DOHH2 (cell line): Measurements from ENCODE around the gene CADPS.

Experiments
- EZH2phosphoT487 ChIP-seq: fragments of 200-600 bp; sonication (generic); IDR thresholded peaks from 2 replicates; pipeline ENCODE4 v1.6.1; 2017; ENCODE audit warnings: borderline replicate concordance, mild to moderate bottlenecking, antibody characterized with exemption, low read length, moderate library complexity, mixed read lengths
- TF ChIP-seq, protein P1 (sequence below): fragments of 200-600 bp; sonication (generic); IDR thresholded peaks from one replicate; pipeline ENCODE4 v1.5.1; 2014; ENCODE audit warnings: antibody characterized with exemption, mild to moderate bottlenecking, low read depth, low read length; ENCODE audit not compliant: poor library complexity, severe bottlenecking

DNA sequence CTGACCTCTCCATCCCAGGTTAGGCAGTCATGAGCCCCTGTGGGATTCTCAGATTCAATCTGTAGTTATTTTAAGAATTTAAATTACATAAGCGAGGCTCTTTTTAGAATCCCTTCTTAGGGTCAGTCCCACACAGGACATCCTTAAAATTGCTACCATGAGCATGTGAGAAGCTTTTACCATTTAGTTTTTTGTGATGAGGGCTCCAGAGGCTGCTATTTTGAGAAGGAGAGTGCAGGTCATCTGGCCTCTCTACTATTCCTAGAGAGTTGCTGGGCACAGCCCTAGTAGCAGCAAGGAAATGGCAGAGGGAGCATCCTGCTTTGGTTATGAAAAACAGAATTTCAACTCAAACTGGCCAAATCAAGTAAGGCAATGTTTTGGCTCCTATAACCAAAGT lies 13.6 kb upstream of the CADPS start:
- TF ChIP-seq, protein P1, sequence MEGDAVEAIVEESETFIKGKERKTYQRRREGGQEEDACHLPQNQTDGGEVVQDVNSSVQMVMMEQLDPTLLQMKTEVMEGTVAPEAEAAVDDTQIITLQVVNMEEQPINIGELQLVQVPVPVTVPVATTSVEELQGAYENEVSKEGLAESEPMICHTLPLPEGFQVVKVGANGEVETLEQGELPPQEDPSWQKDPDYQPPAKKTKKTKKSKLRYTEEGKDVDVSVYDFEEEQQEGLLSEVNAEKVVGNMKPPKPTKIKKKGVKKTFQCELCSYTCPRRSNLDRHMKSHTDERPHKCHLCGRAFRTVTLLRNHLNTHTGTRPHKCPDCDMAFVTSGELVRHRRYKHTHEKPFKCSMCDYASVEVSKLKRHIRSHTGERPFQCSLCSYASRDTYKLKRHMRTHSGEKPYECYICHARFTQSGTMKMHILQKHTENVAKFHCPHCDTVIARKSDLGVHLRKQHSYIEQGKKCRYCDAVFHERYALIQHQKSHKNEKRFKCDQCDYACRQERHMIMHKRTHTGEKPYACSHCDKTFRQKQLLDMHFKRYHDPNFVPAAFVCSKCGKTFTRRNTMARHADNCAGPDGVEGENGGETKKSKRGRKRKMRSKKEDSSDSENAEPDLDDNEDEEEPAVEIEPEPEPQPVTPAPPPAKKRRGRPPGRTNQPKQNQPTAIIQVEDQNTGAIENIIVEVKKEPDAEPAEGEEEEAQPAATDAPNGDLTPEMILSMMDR, result no peak
- TF ChIP-seq EZH2phosphoT487, result no peak
